ENCODE data around the gene TRIM23. TPM values are rescaled to one million over a fixed set of nuclear protein-coding genes. Genes with fewer than 3 reads are reported as not detected.
A peak's percentile ranks its signal among the peaks of the same experiment; 100 is the strongest.
"Not testable (repeated sequence)": the region's sequence is repeated elsewhere in the genome, so short reads cannot be mapped to it uniquely, and the experiment has no call there.

TRIM23 gene
- total RNA-seq, 2 experiments from 2014 or later: 10.6 to 13.0 TPM

- TSS peak; percentile 88 for BruUV-seq (replicated peaks)
- POLR2A ChIA-PET: interaction anchor here (0.7 to 4.2 kb wide), 4 partner anchors 11 to 856 kb away, joined by 3 to 18 read pairs (median 6); partner anchors contain the start of genes CENPK, CWC27, PPWD1 and SREK1IP1
These were observed 730 bp upstream of the TRIM23 start, which contains the start of the genes SHLD3 and TRAPPC13 for GRCh38 chr5:65624571-65625555. TSS of gene SHLD3 (plus strand) at chr5:65625027. CDS start at chr5:65629588, 4,561 bp downstream. TSS of gene TRAPPC13 (plus strand) at chr5:65625027. CDS start at chr5:65625061, 34 bp downstream.

GRCh38 chr5:65623482-65623881 lies 651 bp downstream of the TRIM23 start:
- Histone ChIP-seq H3K4me2 (ENCODE audit: low read length) (peak overlapping the region; percentile 80), H3K79me2 (ENCODE audit: insufficient read depth, low read depth, low read length) (peaks cover 72% of the 10 kb centered on the region), H3K36me3 (ENCODE audit: insufficient read depth, low read length) (peaks cover 9% of the 10 kb centered on the region), H3K4me3 (ENCODE audit: low read depth, low read length, poor library complexity, severe bottlenecking) (peak overlapping the region; percentile 96), H4K20me1 (ENCODE audit: insufficient read depth, low read length) (peaks cover 7% of the 10 kb centered on the region; the same call in 1 of the 2 replicates), H3K9me2 (ENCODE audit: insufficient read depth, low read length) (no peaks in the 10 kb centered on the region), H3K9me3 (ENCODE audit: low read length) (no peaks in the 10 kb centered on the region), H2AFZ (ENCODE audit: low read length) (peak overlapping the region; percentile 97; the same call in 1 of the 2 replicates), H3K27ac (ENCODE audit: low read depth, low read length, poor library complexity, severe bottlenecking) (peak overlapping the region; percentile 84), H3K4me1 (ENCODE audit: insufficient read depth, low read length, poor library complexity, severe bottlenecking) (peaks cover 30% of the 10 kb centered on the region)
- intact Hi-C loops (cut with micrococcal nuclease; ENCODE audit: unreplicated experiment): loop anchor here (5.0 kb wide), 2 partner anchors 61 to 99 kb away; partner anchors contain the start of genes CENPK, NLN, PPWD1 and SGTB
- TF ChIP-seq CTCF (conservative IDR thresholded peaks at IDR 0.05; ENCODE audit: low read length) (no peak), EZH2phosphoT487 (IDR thresholded peaks at IDR 0.05; ENCODE audit: borderline replicate concordance, low read depth, low read length) (no peak)
- DNase-seq (ENCODE audit: low spot score): no peak
- ChIA-PET POLR2A (interaction anchor here (0.5 to 4.2 kb wide), 8 partner anchors 12 to 1449 kb away, joined by 3 to 18 read pairs (median 4); partner anchors contain the start of genes CENPK and PPWD1), CTCF (ENCODE audit: unreplicated experiment) (interaction anchor here (0.6 kb wide), 1 partner anchor 99 kb away, joined by 3 read pairs; no protein-coding TSS in a partner anchor)
- no TSS peak for BruUV-seq (replicated peaks)

More at GRCh38 chr5:65624571-65625555, 730 bp upstream of the TRIM23 start, which contains the start of the genes SHLD3 and TRAPPC13:
- H3K36me3 ChIP-seq (ENCODE audit: insufficient read depth, low read length): peaks cover 20% of the 10 kb centered on the region
- peak within 1 kb of the TSS; percentile 84 for H3K27ac ChIP-seq (ENCODE audit: low read depth, low read length, poor library complexity, severe bottlenecking)
- peaks cover 30% of the 10 kb centered on the region for H3K4me1 ChIP-seq (ENCODE audit: insufficient read depth, low read length, poor library complexity, severe bottlenecking)
- peaks cover 7% of the 10 kb centered on the region; the same call in 1 of the 2 replicates for H4K20me1 ChIP-seq (ENCODE audit: insufficient read depth, low read length)
- no peaks in the 10 kb centered on the region for H3K9me2 ChIP-seq (ENCODE audit: insufficient read depth, low read length)
- peak within 1 kb of the TSS; percentile 97 for H2AFZ ChIP-seq (ENCODE audit: low read length)
- peak; percentile 11; the same call in 1 of the 2 replicates for TF ChIP-seq CTCF (conservative IDR thresholded peaks at IDR 0.05; ENCODE audit: low read length)
- no peak for TF ChIP-seq EZH2phosphoT487 (IDR thresholded peaks at IDR 0.05; ENCODE audit: borderline replicate concordance, low read depth, low read length)
- no peaks in the 10 kb centered on the region for H3K9me3 ChIP-seq (ENCODE audit: low read length)
- CTCF ChIA-PET (ENCODE audit: unreplicated experiment): no interaction called here
- DNase-seq (ENCODE audit: low spot score): peak; percentile 92
- intact Hi-C loops (cut with micrococcal nuclease; ENCODE audit: unreplicated experiment): loop anchor here (5.0 kb wide), 2 partner anchors 63 to 97 kb away; partner anchors contain the start of genes CENPK, NLN, PPWD1 and SGTB
- H3K4me2 ChIP-seq (ENCODE audit: low read length): peak within 1 kb of the TSS; percentile 80
- peaks cover 84% of the 10 kb centered on the region for H3K79me2 ChIP-seq (ENCODE audit: insufficient read depth, low read depth, low read length)
- peak within 1 kb of the TSS; percentile 96 for H3K4me3 ChIP-seq (ENCODE audit: low read depth, low read length, poor library complexity, severe bottlenecking)

- H3K9me2 ChIP-seq (ENCODE audit: insufficient read depth, low read length); POLR2A ChIA-PET; H3K4me3 ChIP-seq (ENCODE audit: low read depth, low read length, poor library complexity, severe bottlenecking); DNase-seq (ENCODE audit: low spot score); BruUV-seq (replicated peaks); H2AFZ ChIP-seq (ENCODE audit: low read length); H3K9me3 ChIP-seq (ENCODE audit: low read length); CTCF ChIA-PET (ENCODE audit: unreplicated experiment); H4K20me1 ChIP-seq (ENCODE audit: insufficient read depth, low read length); H3K27ac ChIP-seq (ENCODE audit: low read depth, low read length, poor library complexity, severe bottlenecking): not testable (repeated sequence)
- Histone ChIP-seq H3K4me2 (ENCODE audit: low read length) (peak overlapping the region; percentile 80; the same call in 1 of the 2 replicates), H3K4me1 (ENCODE audit: insufficient read depth, low read length, poor library complexity, severe bottlenecking) (peaks cover 25% of the 10 kb centered on the region), H3K36me3 (ENCODE audit: insufficient read depth, low read length) (peaks cover 11% of the 10 kb centered on the region; the same call in 1 of the 2 replicates), H3K79me2 (ENCODE audit: insufficient read depth, low read depth, low read length) (peaks cover 56% of the 10 kb centered on the region)
- intact Hi-C loops (cut with micrococcal nuclease; ENCODE audit: unreplicated experiment): loop anchor here (5.0 kb wide), 2 partner anchors 60 to 100 kb away; partner anchors contain the start of genes CENPK, NLN, PPWD1 and SGTB
These were observed 2.2 kb downstream of the TRIM23 start for GRCh38 chr5:65621961-65622360.
